Fibroblast of villous mesenchyme (primary cell): ENCODE results near the gene MAZ. TPM values are rescaled to one million over a fixed set of nuclear protein-coding genes. Genes with fewer than 3 reads are reported as not detected.

Experiments
- DNase-seq: peaks from one replicate; pipeline ENCODE4 v3.0.0-alpha.2; 2010; ENCODE audit warnings: low read depth
- H3K4me3 ChIP-seq: 2 replicates; pipeline ENCODE4 v1.5.1; 2011; ENCODE audit warnings: low read depth, mild to moderate bottlenecking, low read length
- CTCF ChIP-seq: IDR thresholded peaks from 2 replicates; pipeline ENCODE4 v1.5.1; 2012; ENCODE audit warnings: low read depth, mild to moderate bottlenecking, low read length; ENCODE audit not compliant: insufficient read depth
- total RNA-seq: library from RNA; depleted of rRNA; stranded (reverse); fragments of >200 nt; gene quantifications from 2 replicates; pipeline ENCODE4 v1.2.3, GENCODE V29; 2012

The MAZ gene
- total RNA-seq, 1 donor = 166 TPM

GRCh38 chr16:29848420-29849297 is 42.3 kb downstream of the MAZ start:
- peak; percentile 67 for DNase-seq
- peak; percentile 97 for TF ChIP-seq CTCF
- no peak overlapping the region for H3K4me3 ChIP-seq

- no peak for TF ChIP-seq CTCF
- DNase-seq = no peak
- no peak overlapping the region for H3K4me3 ChIP-seq
Measured at GRCh38 chr16:29849505-29849904, 43.2 kb downstream of the MAZ start.

- DNase-seq = no peak
- no peak overlapping the region for H3K4me3 ChIP-seq
- no peak for TF ChIP-seq CTCF
Measured at GRCh38 chr16:29850998-29851397, 44.7 kb downstream of the MAZ start.

GRCh38 chr16:29852654-29853053 is 46.3 kb downstream of the MAZ start:
- no peak overlapping the region for H3K4me3 ChIP-seq
- DNase-seq = peak; percentile 44
- no peak for TF ChIP-seq CTCF

GRCh38 chr16:29854520-29855100 is 48.3 kb downstream of the MAZ start:
- TF ChIP-seq CTCF = no peak
- H3K4me3 ChIP-seq = no peak overlapping the region
- DNase-seq = no peak

- TF ChIP-seq CTCF = no peak
- peak; percentile 96 for DNase-seq
- no peak overlapping the region for H3K4me3 ChIP-seq
Measured at GRCh38 chr16:29857133-29857760, 50.9 kb downstream of the MAZ start.
